Fibroblast of skin of abdomen (primary cell): ENCODE measurements around the gene BTBD2.
"Not testable (repeated sequence)": the region's sequence is repeated elsewhere in the genome, so short reads cannot be mapped to it uniquely, and the experiment has no call there.

Experiments
- DNase-seq: peaks from one replicate; pipeline ENCODE4 v3.0.0-alpha.2; 2013

BTBD2 gene

DNA sequence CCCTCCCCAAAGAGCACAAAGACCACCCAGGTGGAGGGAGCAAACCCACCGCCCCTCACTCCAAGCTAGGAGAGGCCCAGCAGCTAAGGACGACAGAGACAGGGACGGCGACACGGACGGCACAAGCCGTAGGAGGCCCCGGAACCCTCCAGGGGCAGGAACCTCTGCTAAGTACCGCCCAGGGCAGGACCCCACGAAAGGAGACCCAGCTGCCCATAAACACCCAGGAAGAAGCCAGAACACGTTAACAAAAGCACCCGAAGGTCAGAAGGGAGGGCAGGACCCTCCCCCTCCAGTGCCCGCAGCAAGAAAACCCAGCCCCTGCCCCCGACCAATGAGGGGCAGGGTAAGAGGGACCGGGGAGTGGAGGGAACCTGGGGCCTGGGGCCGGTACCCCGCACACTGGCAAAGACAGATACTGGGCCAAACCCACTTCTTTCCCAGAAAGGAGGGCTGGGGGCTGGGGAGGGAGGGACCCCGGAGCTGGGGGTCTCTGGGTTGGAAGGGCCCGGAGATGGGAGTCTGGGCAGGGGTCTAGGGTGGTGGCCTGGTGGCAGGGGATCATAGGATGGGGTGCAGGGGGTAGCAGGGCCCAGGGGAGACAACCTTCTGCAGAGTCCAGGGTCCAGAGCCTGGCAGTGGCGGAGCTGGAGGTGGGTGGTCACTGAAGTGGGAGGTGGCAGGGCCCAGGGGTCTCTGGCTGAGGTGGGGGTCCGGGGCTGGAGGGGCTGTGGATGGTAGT is 2.4 kb downstream of the BTBD2 start:
- DNase-seq, result no peak

GRCh38 chr19:2011169-2011568 is 4.3 kb downstream of the BTBD2 start:
- DNase-seq, result no peak

DNA sequence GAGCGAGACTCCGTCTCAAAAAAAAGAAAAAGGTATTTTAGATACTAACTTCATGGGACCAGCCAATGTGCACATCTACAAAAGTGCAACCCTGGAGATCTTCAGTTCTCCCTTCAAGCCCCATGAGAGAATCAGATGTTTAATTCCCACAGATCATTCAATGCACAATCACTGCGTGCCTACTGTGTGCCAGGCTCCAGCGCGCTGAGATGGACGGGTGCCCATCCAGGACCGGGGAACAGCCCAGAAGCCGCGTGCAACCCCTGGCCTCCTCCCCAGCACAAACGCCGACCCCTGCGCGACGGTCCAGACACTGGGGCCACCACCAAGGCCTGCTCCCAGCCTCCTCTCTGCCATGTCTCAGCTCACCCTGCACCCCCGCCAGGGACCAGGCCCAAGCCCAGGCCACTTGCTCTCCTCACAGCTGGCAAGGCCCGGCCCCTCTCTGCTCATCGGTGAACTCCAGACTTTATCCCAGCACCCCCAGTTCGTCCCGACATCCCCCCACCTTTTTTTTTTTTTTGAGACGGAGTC is 5.3 kb downstream of the BTBD2 start:
- DNase-seq, result no peak

GRCh38 chr19:2003874-2004273 is 11.6 kb downstream of the BTBD2 start:
- no peak for DNase-seq

DNA sequence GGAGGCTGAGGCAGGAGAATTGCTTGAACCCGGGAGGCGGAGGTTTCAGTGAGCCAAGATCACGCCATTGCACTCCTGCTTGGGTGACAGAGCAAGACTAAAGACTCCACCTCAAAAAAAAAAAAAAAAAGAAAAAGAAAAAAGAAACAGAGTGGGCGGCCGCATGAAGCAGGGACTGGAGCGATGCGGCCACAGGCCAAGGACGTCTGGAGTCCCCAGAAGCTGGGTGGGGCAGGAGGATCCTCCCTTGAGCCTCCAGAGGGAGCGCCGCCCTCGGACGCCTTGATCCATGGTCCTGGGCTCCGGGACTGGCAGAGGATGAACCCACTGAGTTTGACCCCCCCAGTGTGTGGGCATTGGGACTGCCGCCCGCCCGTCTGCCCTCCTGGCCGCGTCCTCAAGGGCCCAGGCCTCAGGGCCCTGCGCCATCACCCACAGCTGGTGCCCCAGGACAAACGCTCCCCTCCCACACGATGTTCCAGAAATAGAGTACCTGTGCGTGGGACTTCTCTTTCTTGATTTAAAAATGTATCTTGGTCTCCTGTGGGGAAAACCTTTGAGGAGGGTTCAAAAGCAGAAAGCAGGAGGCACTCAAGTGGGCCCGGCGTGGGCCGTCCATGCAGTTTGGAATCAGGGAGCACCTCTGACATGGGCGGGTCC is 15.5 kb downstream of the BTBD2 start:
- no peak for DNase-seq

GRCh38 chr19:1998712-1999708 is 16.5 kb downstream of the BTBD2 start:
- DNase-seq, result no peak

- DNase-seq, result no peak
Observed at GRCh38 chr19:1997353-1998233, 17.9 kb downstream of the BTBD2 start.

- DNase-seq, result no peak
Observed at GRCh38 chr19:1992759-1993260, 22.7 kb downstream of the BTBD2 start.

DNA sequence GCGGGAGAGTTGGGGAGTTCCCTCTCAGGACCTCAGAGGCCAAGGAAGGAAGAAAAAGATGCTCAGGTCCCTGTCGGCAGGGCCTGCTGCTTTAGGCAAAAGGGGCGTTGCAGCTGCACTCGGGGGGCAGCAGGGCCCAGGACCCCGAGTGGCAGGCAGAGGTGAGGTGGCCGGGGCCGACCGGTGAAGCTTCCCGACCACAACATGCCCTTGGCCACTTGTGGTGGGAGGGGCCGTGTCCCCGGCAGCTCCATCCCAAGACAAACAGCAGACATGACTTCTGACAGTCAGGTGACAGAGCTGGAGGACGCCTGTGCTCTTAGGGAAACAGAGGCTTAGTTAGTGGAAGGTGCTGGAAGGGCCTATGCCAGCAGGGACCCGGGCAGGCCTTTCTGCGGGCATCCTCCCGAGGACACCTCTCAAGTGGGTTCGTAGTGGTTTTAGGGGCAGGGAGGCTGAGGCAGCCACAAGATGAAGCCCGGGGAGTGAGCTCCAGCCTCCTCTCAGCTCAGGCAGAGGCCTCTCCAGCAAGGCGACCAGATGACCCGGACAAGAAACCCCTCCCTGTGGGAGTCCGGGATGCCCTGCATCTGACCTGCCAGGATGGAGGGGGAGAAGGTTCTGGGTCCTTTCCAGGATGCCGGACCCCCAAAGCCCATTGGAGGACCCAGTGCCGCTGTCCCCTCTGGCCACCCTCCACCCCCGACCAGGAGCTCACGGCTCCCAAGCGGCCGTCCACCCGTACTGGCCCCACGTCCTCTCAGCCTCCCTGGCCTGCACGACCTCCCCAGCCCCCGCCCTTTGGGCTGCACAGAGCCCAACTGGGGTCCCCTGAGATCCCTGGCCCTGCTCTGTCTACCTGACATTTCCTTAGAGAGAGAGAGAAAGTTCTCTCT is 24.2 kb downstream of the BTBD2 start:
- DNase-seq, result no peak

DNA sequence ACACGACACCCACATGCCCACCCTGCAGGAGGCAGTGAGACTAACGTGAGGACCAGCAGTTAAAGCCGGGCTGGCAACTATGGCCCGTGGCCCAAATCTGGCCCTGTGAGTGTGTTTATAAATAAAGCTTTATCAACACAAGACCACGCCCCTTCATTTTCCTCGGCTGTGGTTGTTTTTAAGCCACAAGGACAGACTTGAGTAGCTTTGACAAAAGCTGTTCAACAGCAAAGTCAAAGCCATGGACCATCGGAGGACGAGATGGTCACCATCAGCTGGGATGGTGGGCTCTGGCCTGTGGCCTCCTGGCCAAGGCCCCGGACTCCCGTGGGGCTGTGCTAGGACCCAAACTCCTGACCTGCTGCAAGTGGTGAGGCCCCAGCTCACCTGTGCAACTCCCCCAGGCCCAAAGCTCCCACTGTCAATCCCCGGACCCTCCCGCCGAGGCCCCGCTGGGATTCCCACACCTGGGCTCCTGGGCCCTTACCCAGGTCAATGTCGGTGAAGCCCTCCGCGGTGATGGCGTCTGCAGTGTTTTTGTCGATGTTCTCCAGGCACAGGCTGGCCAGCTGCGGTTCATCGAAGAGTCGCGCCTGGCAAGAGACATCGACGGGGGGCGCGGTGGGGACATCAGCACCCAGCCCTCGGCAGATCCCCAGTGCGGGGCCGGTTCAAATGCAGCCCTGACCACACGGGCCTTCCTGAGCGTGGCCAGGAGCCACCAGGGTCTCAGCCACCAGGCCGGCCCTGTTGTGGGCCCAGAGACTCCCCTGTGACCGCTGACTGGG is 25.1 kb downstream of the BTBD2 start:
- no peak for DNase-seq

GRCh38 chr19:1989513-1990229 is 25.8 kb downstream of the BTBD2 start:
- no peak for DNase-seq

DNA sequence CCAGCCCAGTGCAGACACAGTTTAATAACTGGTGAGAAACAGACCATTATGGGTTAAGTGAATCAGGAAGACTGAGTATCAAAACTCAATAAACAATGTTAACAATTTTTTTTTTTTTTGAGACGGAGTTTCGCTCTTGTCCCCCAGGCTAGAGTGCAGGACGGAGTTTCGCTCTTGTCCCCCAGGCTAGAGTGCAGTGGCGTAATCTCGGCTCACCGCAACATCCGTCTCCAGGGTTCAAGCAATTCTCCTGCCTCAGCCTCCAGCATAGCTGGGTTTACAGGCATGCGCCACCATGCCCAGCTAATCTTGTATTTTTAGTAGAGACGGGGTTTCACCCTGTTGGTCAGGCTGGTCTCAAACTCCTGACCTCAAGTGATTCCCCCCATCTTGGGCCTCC is 27.1 kb downstream of the BTBD2 start:
- DNase-seq, result not testable (repeated sequence)

- no peak for DNase-seq
Observed at GRCh38 chr19:1987197-1988187, 28.0 kb downstream of the BTBD2 start.

- no peak for DNase-seq
Observed at GRCh38 chr19:1986357-1987162, 29.0 kb downstream of the BTBD2 start.

- no peak for DNase-seq
Observed at GRCh38 chr19:1985588-1986356, 29.7 kb downstream of the BTBD2 start.

- DNase-seq, result no peak
Observed at GRCh38 chr19:1984357-1984756, 31.2 kb downstream of the BTBD2 start.
